NCI-H345 treated with DMSO at 0.1 percent for 48 hours (cell line): ENCODE results near the gene TNXB.

Experiments
- DNase-seq: peaks from one replicate; lab custom pipeline; 2025; ENCODE audit not compliant: unreplicated experiment; lab: John Stamatoyannopoulos, UW

TNXB gene

GRCh38 chr6:32087574-32088486 is 21.3 kb downstream of the TNXB start:
- no peak for DNase-seq

DNA sequence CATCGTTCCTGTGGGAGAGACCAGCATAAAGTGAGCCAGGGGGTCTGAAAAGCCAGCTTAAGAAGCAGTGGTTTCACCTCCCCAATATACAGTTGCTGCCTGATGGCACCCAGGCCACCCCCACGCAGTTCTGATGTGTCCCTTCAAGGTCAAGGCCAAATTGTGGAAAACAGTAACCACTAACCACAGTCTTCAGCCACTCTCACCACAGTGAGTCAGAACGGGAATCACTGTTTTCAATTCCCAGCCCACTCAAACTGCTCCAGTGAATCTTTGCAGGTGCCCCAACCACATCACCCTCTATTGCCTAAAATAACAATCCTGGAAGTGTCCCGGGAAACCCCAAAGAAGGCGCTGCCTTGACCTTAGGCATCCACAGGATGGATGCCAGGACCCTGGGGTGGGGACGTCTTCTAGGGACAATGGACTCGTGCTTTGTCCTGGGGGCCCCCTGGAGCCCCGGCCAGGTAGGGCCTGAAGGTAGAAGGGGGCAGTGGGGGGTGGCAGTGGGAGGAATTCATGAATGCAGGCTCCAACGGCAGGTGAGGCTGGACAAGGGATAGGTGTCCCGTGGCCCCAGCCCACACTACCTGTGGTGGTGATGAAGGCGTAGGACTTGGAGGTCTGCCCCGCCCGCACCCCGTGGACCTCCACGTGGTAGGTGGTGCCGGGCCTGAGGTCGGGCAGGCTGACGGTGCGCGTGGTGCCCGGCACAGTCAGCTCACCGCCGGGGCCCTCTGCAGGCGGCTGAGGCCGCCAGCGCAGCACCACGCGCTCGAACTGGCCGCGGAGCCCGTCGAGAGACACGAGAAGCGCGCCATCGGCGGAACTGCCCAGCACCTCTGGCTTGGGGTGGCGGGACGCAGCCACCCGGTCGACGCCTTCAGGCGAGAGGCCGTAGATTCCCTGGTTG is 22.2 kb downstream of the TNXB start:
- DNase-seq = no peak

DNA sequence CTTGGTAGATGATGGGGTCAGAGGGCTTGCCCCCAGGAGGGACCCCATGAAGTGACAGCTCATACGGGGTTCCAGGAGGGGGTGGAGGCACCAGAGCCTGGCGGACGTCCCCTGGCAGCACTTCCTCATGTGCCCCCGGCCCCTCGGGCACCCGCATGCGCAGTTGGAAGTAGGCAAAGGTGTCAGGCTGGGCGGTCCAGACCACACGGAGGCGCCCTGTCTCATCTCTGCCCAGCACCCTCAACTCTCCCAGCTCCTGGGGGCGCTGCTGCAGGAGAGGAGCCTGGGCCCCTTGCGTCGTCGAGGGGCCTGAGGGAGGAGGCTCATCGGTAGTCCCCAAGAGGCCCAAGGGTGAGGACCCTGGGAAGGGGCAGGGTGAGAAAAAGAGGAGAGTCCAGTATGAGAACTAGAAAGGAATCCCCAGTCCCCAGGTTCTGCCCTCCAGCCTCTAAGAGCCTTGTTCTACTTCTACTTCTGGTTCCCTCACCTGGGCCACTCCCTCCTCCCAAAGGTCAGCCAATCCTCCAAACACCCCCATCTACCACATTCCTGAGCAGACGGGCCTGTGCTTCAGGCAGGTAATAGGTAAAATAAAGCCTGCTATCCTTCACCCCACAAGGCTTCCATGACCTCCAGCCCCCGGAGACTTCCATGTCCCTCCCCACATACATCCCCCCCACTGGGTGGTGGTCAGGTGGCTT is 23.2 kb downstream of the TNXB start:
- DNase-seq = no peak

GRCh38 chr6:32084780-32085179 is 24.4 kb downstream of the TNXB start:
- DNase-seq = no peak

DNA sequence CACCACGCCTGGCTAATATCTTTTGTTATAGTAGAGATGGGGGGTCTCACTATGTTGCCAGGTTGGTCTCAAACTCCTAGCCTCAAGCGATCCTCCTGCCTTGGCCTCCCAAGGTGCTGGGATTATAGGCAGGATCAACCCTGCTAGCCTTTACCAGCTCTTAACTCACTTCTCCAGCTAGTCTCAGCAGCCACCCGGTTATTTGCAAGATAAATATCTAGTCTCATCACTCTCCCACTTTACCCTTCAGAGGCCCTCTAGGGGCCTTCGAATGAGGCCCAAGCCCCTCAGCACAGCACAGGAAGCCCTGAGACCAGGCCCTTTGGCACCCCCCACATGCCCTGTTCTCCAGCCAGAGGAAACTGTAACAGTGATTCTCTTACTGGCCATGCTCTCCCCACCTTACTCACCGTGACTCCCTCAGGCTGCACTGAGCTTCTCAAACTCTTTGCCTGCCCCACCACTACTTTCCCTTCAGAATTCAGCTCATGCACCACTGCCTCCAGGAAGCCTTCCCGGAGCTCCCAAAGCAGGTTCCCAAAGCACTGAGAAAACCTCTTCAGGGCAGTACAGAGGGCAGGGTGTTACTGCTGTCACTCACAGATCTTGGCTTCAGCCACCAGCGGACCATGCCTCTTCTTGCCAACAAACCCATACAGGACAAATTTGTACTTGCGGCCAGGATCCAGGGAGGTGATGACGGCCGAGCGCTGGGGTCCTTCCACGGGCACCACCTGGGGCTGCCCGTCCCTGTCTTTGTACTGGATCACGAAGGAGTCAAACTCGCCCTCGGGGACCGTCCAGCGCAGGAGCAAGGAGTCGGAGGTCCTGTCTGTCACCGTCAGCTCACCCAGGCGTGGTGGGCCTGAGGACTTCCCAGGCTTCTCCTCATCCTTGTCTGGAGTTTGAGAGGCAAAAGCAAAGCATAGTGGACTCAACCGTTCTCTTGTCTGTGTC is 25.0 kb downstream of the TNXB start:
- no peak for DNase-seq

GRCh38 chr6:32082935-32083334 is 26.2 kb downstream of the TNXB start:
- no peak for DNase-seq

GRCh38 chr6:32082478-32082877 is 26.7 kb downstream of the TNXB start:
- no peak for DNase-seq

DNA sequence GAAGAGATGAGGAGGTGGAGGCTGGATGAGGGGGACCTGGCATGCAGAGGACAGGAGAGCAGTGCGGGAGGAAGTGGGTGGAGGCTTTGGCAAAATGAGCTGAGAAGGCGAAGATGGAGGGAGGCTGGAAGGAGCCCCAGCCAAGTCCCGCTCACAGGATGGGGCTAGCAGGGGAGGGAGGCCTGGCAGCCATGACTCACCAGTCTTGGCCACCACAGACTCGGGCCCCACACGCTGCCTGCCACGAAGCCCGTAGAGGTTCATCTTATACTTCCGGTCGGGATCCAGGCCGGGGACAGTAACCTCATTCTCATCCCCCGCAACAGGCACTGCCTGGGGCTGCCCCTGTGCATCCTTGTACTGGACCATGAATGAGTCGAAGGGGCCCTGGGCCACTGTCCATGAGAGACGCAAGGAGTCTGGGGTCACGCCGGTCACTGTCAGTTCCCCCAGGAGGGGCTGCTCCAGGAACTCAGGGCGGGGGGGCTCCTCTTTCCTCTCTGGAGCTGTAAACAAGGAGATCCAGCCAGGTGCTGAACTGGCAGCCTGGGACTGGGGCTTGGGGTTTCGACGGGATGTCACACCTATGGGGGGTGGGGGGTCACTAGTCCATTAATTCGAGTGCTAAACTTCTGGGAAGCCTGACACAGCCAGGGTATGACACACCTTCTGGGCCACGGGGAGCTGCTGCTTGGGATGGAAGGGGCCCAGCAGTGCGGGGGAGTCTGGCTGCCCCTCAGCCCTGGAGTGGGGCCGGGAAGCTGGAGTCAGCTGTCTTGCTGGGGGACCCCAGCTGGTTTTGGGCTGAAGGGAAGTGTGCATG is 27.8 kb downstream of the TNXB start:
- DNase-seq = no peak

GRCh38 chr6:32079566-32080290 is 29.4 kb downstream of the TNXB start:
- no peak for DNase-seq

- DNase-seq = no peak
Measured at GRCh38 chr6:32076321-32076809, 32.8 kb downstream of the TNXB start.

DNA sequence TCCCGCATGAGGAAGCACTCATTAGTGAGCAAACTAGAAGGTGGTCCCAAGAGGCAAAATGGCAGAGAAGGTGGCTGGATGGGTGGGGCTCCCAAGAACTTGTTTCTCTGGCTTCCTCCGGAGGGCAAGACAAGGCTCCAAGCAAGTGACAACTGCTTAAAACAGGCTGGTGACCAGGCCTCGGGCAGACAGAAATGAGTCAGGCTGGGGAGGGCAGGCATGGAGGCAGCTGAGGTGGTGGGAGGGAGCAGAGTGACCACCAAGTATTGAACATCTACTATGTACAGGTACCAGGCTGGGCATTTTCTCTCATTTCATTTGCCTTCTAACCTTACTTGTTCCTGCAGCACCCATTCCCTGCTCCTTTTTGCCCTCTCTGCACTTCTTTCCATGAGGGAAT is 33.4 kb downstream of the TNXB start:
- DNase-seq = no peak

GRCh38 chr6:32074996-32075532 is 34.1 kb downstream of the TNXB start:
- no peak for DNase-seq

GRCh38 chr6:32073613-32074012 is 35.5 kb downstream of the TNXB start:
- DNase-seq = no peak

- no peak for DNase-seq
Measured at GRCh38 chr6:32073101-32073500, 36.0 kb downstream of the TNXB start.

DNA sequence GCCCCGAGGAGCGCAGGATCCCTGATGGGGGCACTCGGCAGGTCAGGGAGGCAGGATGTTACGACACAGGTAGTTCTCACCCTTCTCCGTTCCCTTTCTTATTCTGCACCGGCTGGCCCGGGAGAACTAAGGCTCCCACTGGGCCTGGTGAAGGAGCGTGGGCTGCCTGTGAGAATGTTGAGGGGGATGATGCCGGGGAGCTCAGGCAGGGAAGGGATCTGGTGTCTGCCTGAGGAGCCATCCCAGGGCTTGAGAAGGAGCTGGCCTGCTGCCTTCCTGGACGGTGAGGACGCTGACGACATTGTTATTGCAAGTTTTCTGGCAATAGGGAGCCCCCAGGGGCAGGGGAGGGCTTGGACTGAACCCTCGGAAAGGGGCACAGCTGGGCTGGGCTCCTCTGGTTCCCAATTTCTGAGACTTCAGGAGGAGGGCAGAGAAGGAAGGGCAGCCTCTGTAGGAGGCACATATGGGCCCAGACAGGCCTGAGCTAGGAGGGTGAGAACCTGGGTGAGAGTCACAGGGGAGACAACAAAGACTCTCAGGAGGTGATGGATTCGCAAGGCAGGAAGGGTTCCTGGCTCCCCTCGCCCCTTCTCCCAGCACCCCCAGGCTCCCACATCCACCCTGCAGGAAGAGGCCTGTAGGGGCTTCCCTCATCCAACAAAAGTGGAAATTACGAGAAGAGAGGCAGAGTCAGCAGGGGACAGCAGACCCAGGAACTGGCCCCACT is 38.2 kb downstream of the TNXB start:
- no peak for DNase-seq

DNA sequence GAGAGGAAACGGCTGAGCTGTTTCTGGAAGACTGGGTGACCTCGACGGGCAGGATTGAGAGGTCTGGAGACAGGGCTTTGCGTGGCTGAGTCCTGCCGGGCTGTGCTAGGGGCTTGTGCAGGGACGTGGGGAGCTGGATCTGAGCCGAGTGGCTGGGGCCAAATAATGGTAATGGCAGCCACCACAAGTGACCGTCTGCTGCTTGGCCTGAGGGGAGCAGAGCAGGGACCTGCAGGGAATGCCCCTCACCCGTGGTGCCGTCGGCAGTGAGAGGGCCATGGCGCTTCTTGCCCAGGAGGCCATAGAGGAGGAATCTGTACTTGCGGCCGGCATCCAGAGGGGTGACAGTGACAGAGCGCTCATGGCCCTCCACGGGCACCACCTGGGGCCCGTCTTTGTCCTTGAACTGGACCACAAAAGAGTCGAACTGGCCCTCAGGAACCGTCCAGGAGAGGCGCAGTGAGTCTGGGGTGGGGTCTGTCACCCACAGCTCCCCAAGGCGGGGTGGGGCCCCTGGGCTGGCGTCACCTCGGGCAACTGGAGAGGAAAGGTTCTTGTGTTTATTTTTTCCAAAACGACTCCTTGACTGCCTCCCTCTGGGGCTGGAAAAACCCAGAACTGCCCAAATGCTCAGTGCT is 39.1 kb downstream of the TNXB start:
- DNase-seq = no peak

DNA sequence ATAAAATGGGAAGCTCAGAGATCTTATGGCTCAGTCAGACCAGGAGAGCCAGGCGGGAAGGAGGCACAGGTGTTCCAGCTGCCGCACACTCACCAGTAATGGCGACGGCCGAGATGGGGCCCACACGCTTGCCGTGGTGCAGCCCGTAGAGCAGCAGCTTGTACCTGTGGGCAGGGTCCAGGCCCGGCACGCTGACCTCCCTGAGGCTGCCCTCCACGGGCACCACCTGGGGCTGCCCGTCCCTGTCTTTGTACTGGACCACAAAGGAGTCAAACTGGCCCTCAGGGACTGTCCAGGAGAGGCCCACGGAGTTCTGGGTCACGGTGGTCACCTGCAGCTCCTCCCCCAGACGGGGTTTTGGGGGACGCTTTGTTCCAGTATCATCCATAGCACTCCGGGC is 39.7 kb downstream of the TNXB start:
- no peak for DNase-seq
